HG03469 (cell line): ENCODE results near the gene SLC9A7.

Experiments used
- ATAC-seq: cut with Tn5 transposase; IDR thresholded peaks from one replicate; pipeline ENCODE4 v1.9.1; 2021; ENCODE audit warnings: mild to moderate bottlenecking, moderate library complexity, moderate number of reproducible peaks; ENCODE audit not compliant: unreplicated experiment

Gene SLC9A7

GRCh38 chrX:46611658-46612362 lies 147.1 kb downstream of the SLC9A7 start:
- no peak for ATAC-seq

GRCh38 chrX:46610070-46610658 lies 148.8 kb downstream of the SLC9A7 start:
- no peak for ATAC-seq

GRCh38 chrX:46607916-46608315 lies 151.0 kb downstream of the SLC9A7 start:
- ATAC-seq: no peak

DNA sequence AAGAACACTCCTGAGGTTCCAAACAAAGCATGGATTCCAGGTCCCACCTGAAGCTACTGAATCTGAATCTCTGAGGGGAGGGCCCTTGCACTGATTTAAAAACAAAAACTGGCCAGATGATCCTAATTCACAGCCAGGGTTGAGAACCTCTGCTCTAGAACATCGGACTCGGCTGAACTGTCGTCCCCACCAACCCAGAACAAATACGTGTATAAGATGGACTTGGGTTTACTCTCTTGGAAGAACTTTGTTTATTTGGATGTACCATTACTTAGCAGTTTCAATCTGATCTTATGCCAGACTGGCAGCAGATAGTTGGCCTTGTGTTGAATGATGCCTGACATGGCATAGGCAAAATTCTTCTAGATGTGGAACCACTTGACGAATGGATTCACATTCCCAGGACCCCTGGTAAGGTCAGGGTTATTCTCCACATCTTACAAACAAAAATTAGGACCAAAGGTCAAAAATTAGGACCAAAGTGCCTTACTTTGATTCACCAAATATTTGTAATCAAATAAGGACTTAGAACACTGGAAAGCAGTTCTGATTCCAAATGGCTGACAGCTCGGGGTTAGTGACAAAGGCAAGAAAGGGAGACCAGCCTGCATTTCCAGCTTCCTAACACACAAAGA lies 156.3 kb downstream of the SLC9A7 start:
- ATAC-seq: no peak

DNA sequence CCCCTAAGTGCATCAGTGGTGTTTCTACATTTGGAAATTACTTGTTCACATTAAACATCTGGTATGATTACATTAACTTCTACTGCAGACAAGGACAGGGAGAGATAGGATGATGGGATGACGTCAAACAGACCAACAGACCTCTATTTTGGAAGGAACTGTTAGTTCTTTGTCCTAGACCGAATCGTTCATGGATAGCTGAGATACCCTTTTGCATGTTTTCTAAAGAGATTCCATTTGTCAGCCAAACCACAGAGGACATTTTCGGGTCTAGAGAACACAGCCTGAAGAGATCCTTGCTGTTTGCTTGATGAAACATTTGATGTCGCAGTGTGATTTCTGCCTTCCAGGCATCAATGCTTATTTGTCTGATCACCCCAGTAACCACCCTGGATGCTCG lies 157.6 kb downstream of the SLC9A7 start:
- ATAC-seq: no peak

- ATAC-seq: no peak
Observed at GRCh38 chrX:46599051-46599560, 159.8 kb downstream of the SLC9A7 start.

- ATAC-seq: no peak
Observed at GRCh38 chrX:46597771-46598170, 161.1 kb downstream of the SLC9A7 start.

GRCh38 chrX:46597208-46597607 lies 161.7 kb downstream of the SLC9A7 start:
- ATAC-seq: no peak

DNA sequence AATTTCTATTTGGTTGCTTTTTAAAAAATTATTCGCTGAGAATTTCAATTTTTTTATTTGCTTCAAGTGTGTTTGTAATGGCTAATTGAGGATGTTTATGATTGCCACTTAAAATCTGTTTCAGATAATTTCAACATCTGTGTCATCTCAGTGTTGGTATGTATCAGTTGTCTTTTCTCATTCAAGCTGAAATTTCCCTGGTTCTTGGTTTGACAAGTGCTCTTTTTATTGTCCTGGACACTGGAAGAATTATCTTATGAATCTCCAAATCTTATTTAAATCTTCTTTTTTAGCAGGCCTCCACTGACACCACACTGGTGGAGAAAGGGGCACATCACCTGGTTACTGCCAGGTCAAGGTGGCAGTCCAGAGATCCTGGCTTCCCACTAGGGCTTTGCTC lies 163.8 kb downstream of the SLC9A7 start:
- ATAC-seq: no peak

DNA sequence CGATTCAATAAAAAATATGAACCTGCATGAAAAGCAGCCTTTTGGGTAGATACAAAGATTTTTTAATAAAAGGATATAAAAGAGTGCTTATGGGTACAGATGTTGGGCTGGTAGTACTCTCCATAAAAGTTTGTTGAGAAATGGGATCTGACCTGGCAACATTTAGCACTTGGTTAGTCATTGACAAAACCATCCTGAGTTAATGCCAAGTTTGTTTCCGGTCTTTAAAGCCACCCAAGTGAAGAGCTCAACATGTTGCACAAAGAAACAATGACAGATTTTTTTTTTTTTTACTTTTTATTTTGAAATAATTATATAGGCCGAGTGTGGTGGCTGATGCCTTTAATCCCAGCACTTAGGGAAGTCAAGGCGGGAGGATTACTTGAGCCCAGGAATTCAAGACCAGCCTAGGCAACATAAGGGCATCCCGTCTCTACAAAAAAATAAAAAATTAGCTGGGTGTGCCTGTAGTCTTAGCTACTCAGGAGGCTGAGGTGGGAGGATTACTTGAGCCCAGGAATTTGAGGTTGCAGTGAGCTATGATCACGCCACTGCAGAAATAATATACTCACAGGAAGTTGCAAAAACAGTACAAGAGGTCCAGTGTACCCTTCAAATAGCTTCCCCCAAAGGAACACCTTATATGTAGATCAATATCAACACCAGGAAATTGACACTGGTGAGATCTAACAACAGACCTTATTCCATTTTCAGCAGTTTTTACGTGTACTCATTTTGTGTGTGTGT lies 168.8 kb downstream of the SLC9A7 start:
- no peak for ATAC-seq

DNA sequence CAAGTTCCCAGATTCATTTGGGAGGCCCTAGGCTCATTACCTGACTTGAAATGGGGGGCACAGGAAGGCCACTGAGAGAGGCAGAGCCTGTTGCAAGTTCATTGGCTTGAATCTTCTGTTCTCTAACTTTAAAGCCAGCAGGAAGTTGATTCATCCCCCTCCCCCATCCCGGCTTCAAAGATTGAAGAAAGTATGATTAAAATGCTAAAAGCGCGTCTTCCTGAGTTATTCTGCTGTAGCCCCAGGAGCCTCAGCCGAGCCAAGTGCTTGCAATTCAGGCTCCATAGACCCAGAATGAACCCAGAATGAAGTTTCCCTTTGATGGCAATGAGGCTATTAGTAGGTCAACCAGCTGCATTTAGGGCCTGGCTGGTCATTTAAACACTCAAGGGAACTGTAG lies 170.7 kb downstream of the SLC9A7 start:
- ATAC-seq: no peak

GRCh38 chrX:46587753-46588171 lies 171.2 kb downstream of the SLC9A7 start:
- no peak for ATAC-seq

DNA sequence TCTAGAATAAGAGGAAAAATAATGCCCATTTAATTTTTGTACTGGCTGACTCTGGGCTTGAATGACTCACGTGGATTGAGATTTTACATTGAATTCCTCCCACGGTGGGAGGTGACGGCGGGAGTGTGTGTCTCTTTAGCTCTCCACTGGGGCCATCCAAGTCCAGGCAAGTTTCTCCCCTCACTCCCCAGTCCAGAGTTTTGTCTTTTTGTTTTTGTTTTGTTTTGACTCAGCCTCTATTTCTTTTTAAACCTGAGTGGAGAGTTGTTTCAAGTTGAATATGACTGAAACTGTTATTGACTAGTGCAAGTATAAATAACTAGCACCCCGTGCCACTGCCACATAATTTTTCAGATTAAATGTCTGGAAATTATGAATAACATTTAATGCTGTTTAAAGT lies 171.8 kb downstream of the SLC9A7 start:
- no peak for ATAC-seq

- no peak for ATAC-seq
Observed at GRCh38 chrX:46584736-46585135, 174.2 kb downstream of the SLC9A7 start.

- ATAC-seq: no peak
Observed at GRCh38 chrX:46582966-46583365, 176.0 kb downstream of the SLC9A7 start.

GRCh38 chrX:46582325-46582724 lies 176.6 kb downstream of the SLC9A7 start:
- ATAC-seq: no peak

GRCh38 chrX:46580613-46581012 lies 178.3 kb downstream of the SLC9A7 start:
- ATAC-seq: no peak

- ATAC-seq: no peak
Observed at GRCh38 chrX:46579250-46579649, 179.7 kb downstream of the SLC9A7 start.

GRCh38 chrX:46577221-46578005 lies 181.5 kb downstream of the SLC9A7 start:
- ATAC-seq: no peak

DNA sequence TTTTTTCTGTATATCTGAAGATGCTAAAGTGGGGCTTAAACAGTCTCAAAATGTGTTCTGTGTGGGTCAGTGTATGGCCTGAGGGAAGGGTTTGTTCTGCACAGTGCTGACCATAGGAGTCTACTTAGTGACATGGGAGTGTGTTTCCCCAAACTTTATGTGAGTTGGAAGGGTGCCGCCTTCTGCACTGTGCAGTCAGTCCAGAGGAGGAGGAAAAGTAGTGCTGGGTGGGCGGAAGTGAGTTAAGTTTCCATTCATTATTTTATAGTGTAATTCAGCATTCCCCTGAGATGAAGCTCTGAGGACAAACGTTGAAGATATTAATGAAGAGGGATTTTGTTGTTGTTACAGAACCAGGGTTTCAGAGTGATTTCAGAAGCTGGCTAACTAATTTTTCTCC lies 182.5 kb downstream of the SLC9A7 start:
- no peak for ATAC-seq

GRCh38 chrX:46575991-46576392 lies 182.9 kb downstream of the SLC9A7 start:
- ATAC-seq: no peak
